ENCODE results near the gene MED1.
"Not testable (repeated sequence)": the region's sequence is repeated elsewhere in the genome, so short reads cannot be mapped to it uniquely, and the experiment has no call there.

The MED1 gene

GRCh38 chr17:39416141-39416540 is 34.9 kb downstream of the MED1 start:
- no peak for DNase-seq (ENCODE audit: low read depth in 3 of 3)

DNA sequence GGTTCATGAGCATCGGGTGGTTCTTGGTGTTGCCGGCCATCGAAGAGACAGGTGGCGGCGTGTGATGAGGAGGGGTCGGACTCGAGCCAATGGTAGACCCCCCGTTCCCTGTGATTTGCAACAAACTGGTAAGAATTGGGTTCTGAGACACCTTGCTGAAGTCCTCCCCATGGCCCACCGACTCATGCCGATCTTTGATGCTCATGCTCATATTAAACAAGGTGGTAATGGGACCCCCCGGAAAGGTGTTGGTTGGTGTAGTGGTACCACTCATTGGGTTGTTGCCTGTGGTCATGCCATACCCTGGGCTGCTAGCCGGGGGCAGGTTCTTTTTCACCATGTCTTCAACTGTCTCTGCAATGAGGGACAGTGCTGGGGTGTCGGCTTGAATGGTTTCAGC is 40.8 kb downstream of the MED1 start:
- DNase-seq (ENCODE audit: low read depth in 3 of 3), result no peak

- DNase-seq (ENCODE audit: low read depth in 3 of 3), result no peak
Measured at GRCh38 chr17:39408360-39408759, 42.7 kb downstream of the MED1 start.

DNA sequence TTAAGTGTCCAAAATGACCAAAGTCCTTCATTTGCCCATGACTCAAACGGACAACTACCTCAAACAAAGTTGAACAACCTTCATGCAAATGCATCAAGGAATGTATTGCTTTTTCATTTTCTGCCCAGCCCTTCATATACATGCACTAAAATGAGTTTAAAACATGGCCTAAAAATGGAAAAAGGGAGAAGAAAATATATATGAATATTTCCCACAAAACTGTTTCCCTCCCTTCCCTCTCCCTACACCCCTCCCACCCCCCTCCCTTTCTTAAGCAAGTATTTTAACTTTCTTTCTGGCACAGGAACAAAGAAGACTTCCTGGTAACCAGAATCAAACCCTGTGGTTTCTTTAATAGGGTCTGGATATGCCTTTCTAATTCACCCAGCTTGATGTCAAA is 44.1 kb downstream of the MED1 start:
- no peak for DNase-seq (ENCODE audit: low read depth in 3 of 3)

GRCh38 chr17:39405436-39405835 is 45.6 kb downstream of the MED1 start:
- no peak for DNase-seq (ENCODE audit: low read depth in 3 of 3)

DNA sequence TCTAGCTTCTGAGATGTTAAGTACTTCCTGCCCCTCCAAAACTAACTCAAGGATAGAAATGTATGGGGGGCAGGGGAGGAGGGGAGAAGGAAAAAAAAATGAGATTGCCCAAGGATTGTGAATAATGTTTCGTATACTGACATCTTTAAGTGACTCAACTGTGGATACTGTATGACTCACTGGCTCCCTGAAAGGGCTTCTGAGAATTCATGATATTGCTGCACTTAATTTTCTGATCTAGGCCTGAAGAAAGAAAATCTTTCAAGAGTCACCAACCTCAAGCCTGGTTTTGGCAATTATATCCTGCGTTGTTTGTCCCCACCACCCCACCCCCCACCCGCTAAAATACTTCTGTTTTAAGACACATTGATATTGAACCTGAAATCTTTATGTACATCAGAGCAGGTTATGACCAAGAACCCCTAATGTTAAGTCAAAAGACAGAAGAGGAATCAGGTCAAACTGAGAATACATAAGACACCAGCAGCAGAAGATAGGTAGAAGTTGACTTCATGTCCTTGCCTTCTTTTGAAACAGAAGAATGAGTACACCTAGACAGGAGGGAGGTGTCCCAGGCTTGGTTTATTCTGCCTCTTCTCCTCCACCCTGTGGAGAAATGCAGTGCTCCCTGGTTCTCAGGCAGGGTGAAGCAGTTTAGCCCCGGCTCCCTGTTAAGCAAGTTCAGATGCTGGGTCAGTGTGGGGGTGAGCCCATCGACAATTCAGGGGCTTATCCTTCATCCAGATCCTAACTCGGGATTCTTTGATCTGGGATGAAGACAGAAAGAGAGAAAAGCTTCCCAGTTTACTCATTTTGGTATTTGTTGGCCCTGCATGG is 46.3 kb downstream of the MED1 start:
- DNase-seq (ENCODE audit: low read depth in 3 of 3), result peak in 1 of 3 experiments; percentile 9

DNA sequence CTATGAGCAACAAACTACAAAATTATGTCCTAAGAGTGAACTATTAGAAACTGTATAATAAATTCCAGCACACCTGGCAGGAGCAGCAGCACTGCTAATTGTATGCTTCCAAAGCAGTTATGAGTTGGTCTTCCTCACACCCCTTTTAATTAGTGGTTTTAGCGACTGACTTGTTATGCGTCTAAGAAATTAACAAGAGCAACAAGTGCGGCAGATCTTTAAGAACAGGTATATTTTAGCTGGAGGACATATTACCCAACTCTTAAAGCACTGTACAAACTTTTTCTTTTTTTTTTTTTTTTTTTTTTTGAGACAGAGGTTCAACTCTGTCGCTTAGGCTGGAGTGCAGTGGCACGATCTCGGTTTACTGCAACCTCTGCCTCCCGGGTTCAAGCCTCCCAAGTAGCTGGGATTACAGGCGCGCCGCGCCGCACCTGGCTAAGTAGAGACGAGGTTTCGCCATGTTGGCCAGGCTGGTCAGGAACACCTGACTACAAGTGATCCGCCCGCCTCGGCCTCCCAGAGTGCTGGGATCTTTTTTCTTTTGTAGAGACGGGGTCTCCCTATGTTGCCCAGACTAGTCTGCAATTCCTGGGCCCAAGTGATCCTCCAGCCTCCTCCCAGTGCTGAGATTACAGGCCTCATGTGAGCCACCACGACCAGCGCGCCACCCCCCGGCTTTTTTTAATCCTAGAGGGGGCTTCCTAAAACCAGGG is 48.0 kb downstream of the MED1 start:
- DNase-seq (ENCODE audit: low read depth in 3 of 3), result no peak

DNA sequence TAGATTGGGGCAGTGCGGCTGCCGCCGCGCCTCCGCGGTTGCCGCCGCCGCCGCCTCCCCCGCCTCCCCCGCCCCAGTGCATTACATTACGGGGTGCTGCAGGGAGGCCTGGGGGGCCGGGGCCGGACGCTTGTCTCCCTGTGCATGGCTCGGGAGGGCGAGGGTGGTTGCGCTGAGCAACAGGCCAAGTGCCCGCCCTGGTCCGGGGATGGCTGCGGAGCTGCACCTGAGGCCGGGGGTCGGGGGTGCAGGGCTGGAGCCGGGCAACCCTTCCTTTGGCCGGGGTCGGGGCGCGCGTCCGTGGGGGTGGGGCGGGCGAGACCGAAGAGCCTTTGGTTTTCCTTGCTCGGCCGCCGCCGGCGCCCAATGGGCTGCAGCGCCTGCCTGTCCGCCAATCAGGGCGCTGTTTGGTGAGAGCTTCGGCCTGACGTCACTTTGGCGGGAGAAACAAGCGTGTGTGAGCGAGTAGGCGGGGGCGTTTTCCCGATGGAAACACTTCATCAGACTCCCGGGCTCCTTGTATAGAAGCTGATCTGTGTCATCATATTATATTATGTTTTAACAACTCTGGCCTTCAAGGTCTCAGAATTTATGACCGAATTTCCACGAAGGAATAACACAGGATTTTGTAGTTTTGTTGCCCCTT is 48.7 kb downstream of the MED1 start:
- DNase-seq (ENCODE audit: low read depth in 3 of 3), result peak; percentile 80 to 92 (median 84)

DNA sequence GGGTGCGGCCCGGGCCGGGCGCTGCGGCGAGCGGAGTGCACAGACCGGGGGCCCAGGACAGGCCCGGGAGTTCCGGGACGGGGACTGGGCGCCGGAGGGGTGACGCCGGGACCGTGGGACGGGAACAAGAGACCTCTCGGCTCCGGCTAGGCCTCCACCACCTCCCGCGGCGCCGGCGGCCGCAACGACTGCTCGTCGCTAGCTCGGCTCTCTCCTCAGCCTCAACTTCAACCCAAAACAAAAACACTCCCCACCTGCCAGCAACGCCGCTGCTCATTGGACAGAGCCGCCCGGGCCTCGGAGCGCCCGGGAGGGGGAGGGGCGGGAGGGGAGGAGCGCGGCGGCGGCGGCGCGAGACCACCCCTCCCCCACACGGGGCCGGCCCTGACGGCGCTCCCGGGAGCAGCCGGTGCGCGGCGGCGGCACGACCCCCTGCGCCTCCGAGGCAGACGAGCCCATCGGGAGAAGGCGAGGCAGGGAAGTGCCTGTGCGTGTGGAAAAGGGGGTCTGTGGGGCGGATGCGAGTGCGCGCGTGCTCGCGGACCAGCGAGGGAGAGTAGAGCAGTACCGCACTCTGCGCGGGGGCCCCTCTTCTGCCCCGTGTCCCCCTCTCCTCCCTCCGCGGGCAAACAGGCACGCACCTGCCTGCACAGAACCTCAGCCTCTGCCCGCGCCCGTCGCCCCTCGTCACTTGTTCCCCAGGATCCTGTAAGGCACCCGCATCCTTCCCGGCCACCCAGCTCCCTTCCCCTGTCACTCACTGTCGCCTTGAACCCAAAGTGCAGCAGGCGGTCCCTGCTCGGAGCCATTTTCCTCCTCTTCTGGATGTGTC is 49.4 kb downstream of the MED1 start, which contains the start of gene FBXL20:
Gene FBXL20, minus strand, starts transcription at position 215 of the 832 bp plus-strand sequence. CDS start 224 bp downstream, outside the sequence.
- peak; percentile 89 to 94 (median 91) for DNase-seq (ENCODE audit: low read depth in 3 of 3)

DNA sequence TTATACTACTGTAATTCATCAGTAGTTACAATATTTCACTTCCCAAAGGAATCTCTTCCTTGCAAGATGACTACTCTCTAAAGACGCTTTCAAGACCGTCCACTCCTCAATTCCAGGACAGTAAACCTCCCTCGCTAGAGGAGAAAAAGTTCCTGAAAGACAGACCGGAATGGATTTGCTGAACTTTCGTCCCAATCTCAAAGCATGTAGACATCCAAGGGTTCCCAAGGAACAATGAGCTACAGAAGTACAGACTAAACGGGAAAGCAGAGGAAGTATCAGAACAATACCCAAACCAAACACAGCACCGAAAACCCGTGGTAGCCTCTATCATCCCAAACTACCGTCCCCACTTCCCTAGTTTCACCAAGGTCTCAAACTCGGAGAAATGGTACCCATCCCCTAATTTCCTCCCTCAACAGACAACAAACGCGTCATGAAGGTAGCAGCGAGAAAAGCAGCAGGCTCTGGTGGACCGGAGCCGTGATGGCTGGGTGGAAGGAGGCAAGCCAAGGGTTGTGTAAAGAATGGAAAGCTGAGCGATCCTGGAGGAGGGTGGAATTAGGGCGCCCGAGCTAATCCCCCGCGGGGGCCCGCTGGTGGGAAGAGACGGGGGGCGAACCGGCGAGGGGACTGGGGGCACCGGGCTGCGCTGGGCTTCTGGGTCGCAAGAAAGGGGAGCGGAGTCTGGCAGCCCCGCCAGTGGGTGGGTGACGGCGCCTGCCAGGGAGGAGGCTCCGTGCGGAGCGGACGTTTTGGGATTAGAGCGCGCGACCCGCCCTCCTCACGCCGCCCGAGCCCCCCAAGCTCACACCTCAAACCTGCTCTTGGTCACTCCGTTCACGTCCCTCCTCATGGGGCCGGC is 50.3 kb downstream of the MED1 start:
- no peak for DNase-seq (ENCODE audit: low read depth in 3 of 3)

DNA sequence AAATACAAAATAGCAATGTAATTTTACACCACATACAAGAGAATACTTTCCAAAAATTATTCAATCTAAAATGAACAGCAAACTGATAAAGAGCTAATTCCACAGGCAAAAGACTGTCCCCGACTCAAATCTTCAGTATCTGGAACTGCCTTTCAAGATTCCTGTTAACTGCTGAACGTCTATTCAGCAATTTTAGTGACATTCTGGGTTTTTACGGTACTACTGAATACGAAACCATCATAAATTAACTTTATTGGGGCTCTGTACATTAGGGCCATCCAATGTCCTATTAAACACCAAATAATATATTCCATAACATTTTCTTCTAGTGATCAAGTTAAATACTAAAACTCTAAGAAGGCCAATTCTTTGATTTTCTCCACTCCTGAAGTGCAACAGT is 51.3 kb downstream of the MED1 start:
- DNase-seq (ENCODE audit: low read depth in 3 of 3), result no peak

- DNase-seq (ENCODE audit: low read depth in 3 of 3), result no peak
Measured at GRCh38 chr17:39393736-39394135, 57.3 kb downstream of the MED1 start.

DNA sequence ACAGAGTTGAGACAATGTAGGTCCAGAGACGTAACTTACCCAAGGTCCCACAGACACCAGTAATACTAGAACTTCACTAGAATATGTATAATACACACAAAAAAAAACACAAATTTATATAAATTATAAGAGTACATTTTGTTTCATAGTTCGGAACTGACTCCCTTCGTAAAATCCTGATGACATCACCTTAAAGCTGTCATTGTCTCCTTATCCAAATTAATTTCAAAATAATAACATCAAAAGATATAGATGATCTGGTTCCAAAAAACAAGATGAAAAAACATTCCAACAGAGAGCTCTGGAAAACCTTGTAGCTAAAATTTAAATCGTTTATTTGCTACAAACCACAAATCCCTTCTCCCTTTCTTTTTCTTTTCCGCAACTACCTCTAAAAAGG is 59.6 kb downstream of the MED1 start:
- no peak for DNase-seq (ENCODE audit: low read depth in 3 of 3)

DNA sequence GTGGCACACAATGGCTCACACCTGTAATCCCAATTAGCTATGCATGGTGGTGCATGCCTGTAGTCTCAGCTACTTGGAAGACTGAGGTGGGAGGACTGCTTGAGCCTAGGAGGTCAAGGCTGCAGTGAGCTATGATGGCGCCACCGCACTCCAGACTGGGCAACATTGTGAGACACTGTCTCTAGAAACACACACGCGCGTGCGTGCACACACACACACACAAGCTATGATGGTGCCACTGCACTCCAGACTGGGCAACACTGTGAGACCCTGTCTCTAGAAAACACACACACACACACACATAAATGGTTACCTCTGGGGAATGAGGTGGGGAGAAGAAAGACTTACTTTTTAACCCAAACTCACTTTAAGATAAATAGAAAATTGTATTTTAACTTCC is 66.0 kb downstream of the MED1 start:
- DNase-seq (ENCODE audit: low read depth in 3 of 3), result no peak

DNA sequence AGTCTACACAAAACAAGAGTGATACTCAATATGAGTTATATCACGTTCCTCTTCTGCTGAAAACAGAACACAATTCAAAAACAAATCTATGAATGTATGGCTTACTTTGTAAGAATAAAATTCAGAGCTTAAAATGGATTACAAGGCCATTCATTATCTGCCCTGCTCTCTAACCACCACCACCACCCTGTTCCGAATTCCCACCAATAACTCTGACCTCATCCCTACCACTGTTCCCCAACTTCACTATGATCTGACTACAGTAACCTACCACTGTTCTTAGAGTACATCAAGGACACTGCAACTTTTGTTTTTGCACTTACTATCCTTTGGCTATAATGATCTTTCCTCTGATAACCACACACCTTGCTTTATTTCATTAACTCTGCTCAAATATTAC is 70.9 kb downstream of the MED1 start:
- DNase-seq (ENCODE audit: low read depth in 3 of 3), result no peak

DNA sequence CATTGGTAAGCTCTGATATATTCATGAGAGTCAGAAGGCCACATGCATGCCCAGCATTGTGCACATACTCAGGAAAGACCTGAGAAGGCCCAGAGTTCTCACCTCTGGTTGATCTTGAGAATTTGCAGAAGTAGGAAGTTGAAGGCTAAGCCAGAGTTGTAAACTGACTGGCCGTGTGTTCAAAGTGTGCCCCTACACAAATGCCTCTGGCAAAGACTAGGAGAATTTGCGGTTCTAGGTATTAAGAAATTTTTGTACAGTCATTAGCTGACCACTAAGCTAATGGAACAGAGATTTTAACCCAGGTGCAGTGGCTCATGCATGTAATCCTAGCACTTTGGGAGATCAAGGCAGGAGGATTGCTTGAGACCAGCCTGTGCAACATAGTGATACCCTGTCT is 74.6 kb downstream of the MED1 start:
- DNase-seq (ENCODE audit: low read depth in 3 of 3), result no peak

GRCh38 chr17:39367805-39368204 is 83.3 kb downstream of the MED1 start:
- DNase-seq (ENCODE audit: low read depth in 3 of 3), result not testable (repeated sequence)

GRCh38 chr17:39365872-39366271 is 85.2 kb downstream of the MED1 start:
- DNase-seq (ENCODE audit: low read depth in 3 of 3), result no peak

- DNase-seq (ENCODE audit: low read depth in 3 of 3), result no peak
Measured at GRCh38 chr17:39365242-39365641, 85.8 kb downstream of the MED1 start.

DNA sequence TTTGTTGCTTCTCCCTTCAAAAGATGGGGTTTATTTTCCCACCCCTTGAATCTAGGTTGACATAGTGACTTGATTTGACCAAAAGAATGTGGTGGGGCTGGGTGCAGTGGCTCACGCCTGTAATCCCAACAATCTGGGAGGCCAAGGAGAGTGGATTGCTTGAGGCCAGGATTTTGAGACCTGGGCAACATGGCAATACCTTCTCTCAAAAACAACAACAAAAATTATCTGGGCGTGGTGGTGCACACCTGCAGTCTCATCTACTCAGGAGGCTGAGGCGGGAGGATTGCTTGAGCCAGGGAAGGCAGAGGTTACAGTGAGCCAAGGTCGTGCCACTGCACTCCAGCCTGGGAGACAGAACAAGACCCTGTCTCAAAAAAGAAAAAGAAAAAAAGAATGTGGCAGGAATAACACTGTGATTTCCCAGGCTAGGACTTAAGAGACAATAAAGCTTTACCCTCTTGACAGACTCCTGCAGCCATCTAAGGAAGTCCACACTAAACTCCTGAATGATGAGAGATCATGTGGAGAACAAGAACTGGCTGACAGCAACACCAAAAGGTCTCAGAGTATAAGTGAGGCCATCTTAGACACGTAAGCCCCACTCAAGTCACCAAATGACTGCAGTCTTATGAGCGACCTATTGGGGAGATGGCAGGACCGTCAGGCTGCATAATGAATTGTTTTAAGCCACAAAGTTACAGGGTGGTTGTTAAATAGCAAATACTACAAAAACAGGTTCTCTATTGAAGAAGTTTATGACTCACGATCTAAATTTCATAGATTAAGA is 86.6 kb downstream of the MED1 start:
- no peak for DNase-seq (ENCODE audit: low read depth in 3 of 3)

Measured in stimulated activated CD4-positive, alpha-beta T cell treated with anti-CD3 and anti-CD28 coated beads, TNF-alpha, amount 100 ng/mL, for 24 hours (primary cell).